Measurements from ENCODE around the gene ABCG1. TPM values are rescaled to one million over a fixed set of nuclear protein-coding genes. Genes with fewer than 3 reads are reported as not detected.

ABCG1 gene
- total RNA-seq, 4 donors from 2014 or later = 3.4 to 43.3 (median 10.3) TPM

DNA sequence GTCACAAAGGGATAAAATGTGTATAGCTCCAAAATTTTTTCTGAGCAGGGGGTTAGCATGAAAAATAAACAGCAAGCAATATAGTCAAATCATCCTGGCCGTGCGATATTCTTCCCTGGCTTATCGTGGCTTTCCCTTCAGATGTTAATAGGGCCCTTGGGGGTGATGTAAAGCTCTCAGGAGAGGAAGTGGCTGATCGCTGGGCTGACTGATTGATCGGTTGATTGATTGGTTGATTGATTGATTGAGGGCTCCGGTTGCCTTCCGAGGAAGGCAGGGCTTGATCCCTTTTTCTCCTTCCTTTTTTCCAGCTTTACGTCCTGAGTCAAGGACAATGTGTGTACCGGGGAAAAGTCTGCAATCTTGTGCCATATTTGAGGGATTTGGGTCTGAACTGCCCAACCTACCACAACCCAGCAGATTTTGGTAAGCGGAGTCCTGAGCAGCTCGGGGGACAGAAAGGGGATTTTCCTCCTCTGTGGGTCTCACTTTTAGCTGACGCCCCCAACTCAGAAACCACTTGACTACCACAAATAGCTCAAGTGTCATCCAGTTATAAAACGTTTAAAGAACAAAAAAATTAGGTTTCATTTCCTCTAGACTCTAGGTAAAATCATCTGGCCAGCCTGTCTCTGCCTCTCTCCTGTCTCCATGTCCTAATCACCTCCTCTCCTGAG, 66.8 kb downstream of the ABCG1 start:
- Histone ChIP-seq H3K4me1 (no peaks in the 10 kb centered on the region), H3K9me3 (no peaks in the 10 kb centered on the region), H3K36me3 (peaks cover 0 to 71% of the 10 kb centered on the region in 2 donors), H3K27me3 (no peaks in the 10 kb centered on the region), H3K27ac (no peak overlapping the region), H3K4me3 (no peak overlapping the region)
- DNase-seq = no peak
- in situ Hi-C loops (cut with MboI; ENCODE audit: low sequenced_read_pairs in 4 of 4) (no loop called here), intact Hi-C loops (cut with DNase I; ENCODE audit: low total_unique reads) (no loop called here)
- ATAC-seq = no peak
- TF ChIP-seq, protein P1, sequence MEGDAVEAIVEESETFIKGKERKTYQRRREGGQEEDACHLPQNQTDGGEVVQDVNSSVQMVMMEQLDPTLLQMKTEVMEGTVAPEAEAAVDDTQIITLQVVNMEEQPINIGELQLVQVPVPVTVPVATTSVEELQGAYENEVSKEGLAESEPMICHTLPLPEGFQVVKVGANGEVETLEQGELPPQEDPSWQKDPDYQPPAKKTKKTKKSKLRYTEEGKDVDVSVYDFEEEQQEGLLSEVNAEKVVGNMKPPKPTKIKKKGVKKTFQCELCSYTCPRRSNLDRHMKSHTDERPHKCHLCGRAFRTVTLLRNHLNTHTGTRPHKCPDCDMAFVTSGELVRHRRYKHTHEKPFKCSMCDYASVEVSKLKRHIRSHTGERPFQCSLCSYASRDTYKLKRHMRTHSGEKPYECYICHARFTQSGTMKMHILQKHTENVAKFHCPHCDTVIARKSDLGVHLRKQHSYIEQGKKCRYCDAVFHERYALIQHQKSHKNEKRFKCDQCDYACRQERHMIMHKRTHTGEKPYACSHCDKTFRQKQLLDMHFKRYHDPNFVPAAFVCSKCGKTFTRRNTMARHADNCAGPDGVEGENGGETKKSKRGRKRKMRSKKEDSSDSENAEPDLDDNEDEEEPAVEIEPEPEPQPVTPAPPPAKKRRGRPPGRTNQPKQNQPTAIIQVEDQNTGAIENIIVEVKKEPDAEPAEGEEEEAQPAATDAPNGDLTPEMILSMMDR (IDR thresholded peaks at IDR 0.05 in 4 of 5, conservative IDR thresholded peaks at IDR 0.05 in 1 of 5) = no peak
- no peak for TF ChIP-seq POLR2A (IDR thresholded peaks at IDR 0.05)

DNA sequence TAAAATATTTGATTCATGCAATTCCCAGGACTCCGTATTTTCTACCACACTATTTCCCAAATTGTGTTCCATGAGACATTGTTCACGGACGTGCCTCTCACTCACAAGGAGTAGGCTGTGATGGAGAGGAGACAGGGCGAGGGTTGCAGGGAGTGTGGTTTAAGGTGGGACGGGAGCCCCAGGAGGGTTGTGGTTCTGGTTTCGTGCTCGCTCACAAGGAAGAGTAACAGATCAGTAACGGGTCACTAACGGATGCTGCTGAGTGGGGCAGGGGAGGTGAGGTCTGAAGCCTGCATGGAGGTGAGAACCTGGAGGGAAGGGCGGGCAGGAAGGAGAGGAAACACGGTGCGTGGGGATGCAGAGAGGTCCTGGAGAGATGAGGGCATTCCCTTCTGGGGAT, 67.5 kb downstream of the ABCG1 start:
- DNase-seq (no peak), ATAC-seq (no peak)
- no peaks in the 10 kb centered on the region for H3K9me3 ChIP-seq
- peaks cover 0 to 78% of the 10 kb centered on the region in 2 donors for H3K36me3 ChIP-seq
- no peak overlapping the region for H3K4me3 ChIP-seq
- no peaks in the 10 kb centered on the region for H3K4me1 ChIP-seq
- no peaks in the 10 kb centered on the region for H3K27me3 ChIP-seq
- intact Hi-C loops (cut with DNase I; ENCODE audit: low total_unique reads) = no loop called here
- H3K27ac ChIP-seq = no peak overlapping the region
- in situ Hi-C loops (cut with MboI; ENCODE audit: low sequenced_read_pairs in 4 of 4) = no loop called here
- no peak for TF ChIP-seq POLR2A (IDR thresholded peaks at IDR 0.05)
- TF ChIP-seq, protein P1 (IDR thresholded peaks at IDR 0.05 in 4 of 5, conservative IDR thresholded peaks at IDR 0.05 in 1 of 5) = no peak

DNA sequence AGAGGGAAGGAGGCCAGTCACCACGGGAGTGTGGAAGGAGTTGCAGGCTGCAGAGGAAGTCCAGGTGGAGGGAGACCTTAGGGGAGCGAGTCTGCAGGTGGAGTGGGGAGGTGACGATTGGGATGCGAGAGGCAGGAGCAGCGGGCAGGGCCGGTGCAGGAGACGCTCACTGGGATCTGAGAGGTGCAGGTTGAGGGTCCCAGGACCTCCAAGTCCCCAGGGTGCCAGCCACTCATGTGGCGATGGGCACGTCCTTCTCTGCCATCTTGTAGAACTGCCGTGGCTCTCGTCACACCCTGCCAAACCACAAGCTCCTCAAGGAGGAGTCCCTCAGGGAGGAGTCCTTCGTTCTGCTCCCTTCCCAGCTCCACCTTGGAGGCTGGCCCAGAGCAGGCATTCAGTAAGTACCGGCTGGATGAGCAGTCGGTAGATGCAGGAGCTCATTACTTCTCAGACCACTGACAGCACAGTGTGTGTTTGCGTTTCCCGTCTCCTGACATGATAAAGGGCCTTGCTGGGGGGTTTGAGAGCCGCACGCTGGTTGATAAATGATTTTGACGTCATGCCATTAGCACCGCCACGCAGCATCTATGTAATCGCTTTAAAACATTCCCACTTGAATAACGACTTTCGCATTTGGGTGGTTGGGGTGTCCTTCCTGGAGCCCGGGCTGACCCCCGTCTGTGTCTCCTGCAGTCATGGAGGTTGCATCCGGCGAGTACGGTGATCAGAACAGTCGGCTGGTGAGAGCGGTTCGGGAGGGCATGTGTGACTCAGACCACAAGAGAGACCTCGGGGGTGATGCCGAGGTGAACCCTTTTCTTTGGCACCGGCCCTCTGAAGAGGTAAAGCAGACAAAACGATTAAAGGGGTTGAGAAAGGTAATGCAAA, 68.5 kb downstream of the ABCG1 start:
- H3K27ac ChIP-seq = no peak overlapping the region
- TF ChIP-seq, protein P1 (IDR thresholded peaks at IDR 0.05 in 4 of 5, conservative IDR thresholded peaks at IDR 0.05 in 1 of 5) = no peak
- no peak for TF ChIP-seq POLR2A (IDR thresholded peaks at IDR 0.05)
- no peak for DNase-seq
- intact Hi-C loops (cut with DNase I; ENCODE audit: low total_unique reads) (loop anchor here (2.0 kb wide), 1 partner anchor 21 kb away; no protein-coding TSS in a partner anchor), in situ Hi-C loops (cut with MboI; ENCODE audit: low sequenced_read_pairs in 4 of 4) (no loop called here)
- H3K27me3 ChIP-seq = no peaks in the 10 kb centered on the region
- no peaks in the 10 kb centered on the region for H3K9me3 ChIP-seq
- no peaks in the 10 kb centered on the region for H3K4me1 ChIP-seq
- peaks cover 0 to 80% of the 10 kb centered on the region in 2 donors for H3K36me3 ChIP-seq
- H3K4me3 ChIP-seq = no peak overlapping the region
- no peak for ATAC-seq

GRCh38 chr21:42288962-42289361, 70.0 kb downstream of the ABCG1 start:
- intact Hi-C loops (cut with DNase I; ENCODE audit: low total_unique reads) (loop anchor here (2.0 kb wide), 1 partner anchor 20 kb away; no protein-coding TSS in a partner anchor), in situ Hi-C loops (cut with MboI; ENCODE audit: low sequenced_read_pairs in 4 of 4) (no loop called here)
- Histone ChIP-seq H3K36me3 (peaks cover 0 to 78% of the 10 kb centered on the region in 2 donors), H3K27ac (no peak overlapping the region), H3K27me3 (no peaks in the 10 kb centered on the region), H3K9me3 (no peaks in the 10 kb centered on the region), H3K4me3 (no peak overlapping the region), H3K4me1 (no peaks in the 10 kb centered on the region)
- no peak for DNase-seq
- TF ChIP-seq, protein P1 (IDR thresholded peaks at IDR 0.05 in 4 of 5, conservative IDR thresholded peaks at IDR 0.05 in 1 of 5) = no peak
- TF ChIP-seq POLR2A (IDR thresholded peaks at IDR 0.05) = no peak
- no peak for ATAC-seq
